Mesendoderm (in vitro differentiated cells): ENCODE results near the gene NEURL4.
A peak's percentile ranks its signal among the peaks of the same experiment; 100 is the strongest.
"Not testable (repeated sequence)": the region's sequence is repeated elsewhere in the genome, so short reads cannot be mapped to it uniquely, and the experiment has no call there.

Experiments
- DNase-seq: peaks from one replicate; pipeline ENCODE4 v3.0.0; 2013
- H2AK5ac ChIP-seq: 2 replicates; pipeline ENCODE4 v1.6.1; 2013; ENCODE audit warnings: low read length, inconsistent platforms
- H2BK120ac ChIP-seq: 2 replicates; pipeline ENCODE4 v1.6.1; 2013; ENCODE audit warnings: low read depth, mild to moderate bottlenecking, low read length, moderate library complexity, mixed read lengths
- H2BK15ac ChIP-seq: replicated peaks from 2 replicates; pipeline ENCODE4 v1.6.1; 2013; ENCODE audit warnings: low read depth, mild to moderate bottlenecking, moderate library complexity
- H2BK5ac ChIP-seq: 2 replicates; pipeline ENCODE4 v1.6.1; 2013; ENCODE audit warnings: low read length, inconsistent platforms
- H3K18ac ChIP-seq: 2 replicates; pipeline ENCODE4 v1.6.1; 2013; ENCODE audit warnings: mild to moderate bottlenecking, low read length, mixed read lengths
- H3K23ac ChIP-seq: one replicate; pipeline ENCODE4 v1.6.1; 2013; ENCODE audit warnings: low read length
- H3K27ac ChIP-seq: 2 replicates; pipeline ENCODE4 v1.5.1; 2013; ENCODE audit warnings: low read depth, mild to moderate bottlenecking, inconsistent platforms, low read length, moderate library complexity
- H3K27me3 ChIP-seq: 2 replicates; pipeline ENCODE4 v1.6.1; 2013; ENCODE audit warnings: low read length, control low read depth, mild to moderate bottlenecking, inconsistent platforms; ENCODE audit not compliant: insufficient read depth, poor library complexity
- H3K36me3 ChIP-seq: 2 replicates; pipeline ENCODE4 v1.6.1; 2013; ENCODE audit warnings: low read length, inconsistent platforms; ENCODE audit not compliant: control insufficient read depth, insufficient read depth
- H3K4ac ChIP-seq: one replicate; pipeline ENCODE4 v1.6.1; 2013; ENCODE audit warnings: low read depth, mild to moderate bottlenecking, low read length, moderate library complexity
- H3K4me1 ChIP-seq: 2 replicates; pipeline ENCODE4 v1.6.1; 2013; ENCODE audit warnings: low read depth, low read length, inconsistent platforms; ENCODE audit not compliant: control insufficient read depth
- H3K4me2 ChIP-seq: 2 replicates; pipeline ENCODE4 v1.6.1; 2013; ENCODE audit warnings: low read length
- H3K4me3 ChIP-seq: 2 replicates; pipeline ENCODE4 v1.5.1; 2013; ENCODE audit warnings: mild to moderate bottlenecking, low read length
- H3K56ac ChIP-seq: one replicate; pipeline ENCODE4 v1.6.1; 2013; ENCODE audit warnings: low read length
- H3K79me1 ChIP-seq: 2 replicates; pipeline ENCODE4 v1.6.1; 2013; ENCODE audit warnings: low read length, inconsistent platforms
- H3K79me2 ChIP-seq: 2 replicates; pipeline ENCODE4 v1.6.1; 2013; ENCODE audit warnings: mild to moderate bottlenecking, low read length; ENCODE audit not compliant: control insufficient read depth, insufficient read depth
- H3K9ac ChIP-seq: 2 replicates; pipeline ENCODE4 v1.6.1; 2013; ENCODE audit warnings: low read length, inconsistent platforms
- H4K5ac ChIP-seq: one replicate; pipeline ENCODE4 v1.6.1; 2013; ENCODE audit warnings: low read length
- H4K8ac ChIP-seq: one replicate; pipeline ENCODE4 v1.6.1; 2013; ENCODE audit warnings: low read depth, mild to moderate bottlenecking, control low read depth, low read length, moderate library complexity
- WGBS: extraction: QIAGEN DNeasy Blood & Tissue Kit; methylation state at CpG from one replicate; pipeline ENCODE4 v1.1.7; 2013; ENCODE audit warnings: low lambda C conversion rate, missing lambda C conversion rate; ENCODE audit not compliant: insufficient coverage; ENCODE audit errors: extremely low coverage; 5-methylcytosine and 5-hydroxymethylcytosine counted together

The NEURL4 gene

GRCh38 chr17:7336240-7337175 lies 7.4 kb upstream of the NEURL4 start, which contains the start of gene ACAP1:
Gene ACAP1, plus strand, starts transcription at chr17:7336529. Its CDS starts 206 bp downstream, at chr17:7336735.
- peak within 1 kb of the TSS; percentile 51 for H3K9ac ChIP-seq
- peaks cover 5% of the 10 kb centered on the region for H3K4me1 ChIP-seq
- H3K79me1 ChIP-seq = no peaks in the 10 kb centered on the region
- H2BK120ac ChIP-seq = no peak within 1 kb of the TSS
- H2BK15ac ChIP-seq = no peak within 1 kb of the TSS
- no peaks in the 10 kb centered on the region for H3K79me2 ChIP-seq
- H2BK5ac ChIP-seq = peak within 1 kb of the TSS; percentile 43
- DNase-seq = peak; percentile 61
- no peak within 1 kb of the TSS for H4K8ac ChIP-seq
- H3K36me3 ChIP-seq = no peaks in the 10 kb centered on the region
- peak within 1 kb of the TSS; percentile 3 for H3K18ac ChIP-seq
- no CpG with 5 or more reads among the region's 17 CpGs for WGBS
- no peak within 1 kb of the TSS for H3K4ac ChIP-seq
- H3K4me3 ChIP-seq = no peak within 1 kb of the TSS
- no peaks in the 10 kb centered on the region for H3K27me3 ChIP-seq
- no peak within 1 kb of the TSS for H2AK5ac ChIP-seq
- H3K27ac ChIP-seq = peak within 1 kb of the TSS; percentile 38
- H3K56ac ChIP-seq = peak within 1 kb of the TSS; percentile 73
- H3K4me2 ChIP-seq = peak within 1 kb of the TSS; percentile 13
- no peak within 1 kb of the TSS for H3K23ac ChIP-seq
- H4K5ac ChIP-seq = no peak within 1 kb of the TSS

DNA sequence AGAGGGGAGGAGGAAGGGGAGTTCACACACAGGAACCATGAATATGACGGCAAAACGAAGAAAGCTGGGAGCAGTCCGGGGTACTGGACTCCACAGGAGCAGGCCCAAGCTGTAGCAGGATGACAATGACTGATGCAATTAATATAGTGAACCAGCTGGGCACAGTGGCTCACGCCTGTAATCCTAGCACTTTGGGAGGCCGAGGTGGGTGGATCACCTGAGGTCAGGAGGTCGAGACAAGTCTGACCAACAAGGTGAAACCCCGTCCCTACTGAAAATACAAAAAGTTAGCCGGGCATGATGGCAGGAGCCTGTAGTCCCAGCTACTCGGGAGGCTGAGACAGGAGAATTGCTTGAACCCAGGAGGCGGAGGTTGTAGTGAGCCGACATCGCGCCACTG lies 6.6 kb upstream of the NEURL4 start:
- not testable (repeated sequence) for H2BK5ac ChIP-seq, H2AK5ac ChIP-seq, H3K23ac ChIP-seq, DNase-seq, H3K27ac ChIP-seq, H3K79me1 ChIP-seq, H3K18ac ChIP-seq, H4K5ac ChIP-seq, H3K9ac ChIP-seq, H3K4ac ChIP-seq, H3K27me3 ChIP-seq, H3K36me3 ChIP-seq, H3K4me3 ChIP-seq, H3K4me1 ChIP-seq, H4K8ac ChIP-seq, H3K4me2 ChIP-seq, H2BK15ac ChIP-seq, H3K79me2 ChIP-seq, H2BK120ac ChIP-seq
- no CpG with 5 or more reads among the region's 13 CpGs for WGBS
- peak overlapping the region; percentile 7 for H3K56ac ChIP-seq

DNA sequence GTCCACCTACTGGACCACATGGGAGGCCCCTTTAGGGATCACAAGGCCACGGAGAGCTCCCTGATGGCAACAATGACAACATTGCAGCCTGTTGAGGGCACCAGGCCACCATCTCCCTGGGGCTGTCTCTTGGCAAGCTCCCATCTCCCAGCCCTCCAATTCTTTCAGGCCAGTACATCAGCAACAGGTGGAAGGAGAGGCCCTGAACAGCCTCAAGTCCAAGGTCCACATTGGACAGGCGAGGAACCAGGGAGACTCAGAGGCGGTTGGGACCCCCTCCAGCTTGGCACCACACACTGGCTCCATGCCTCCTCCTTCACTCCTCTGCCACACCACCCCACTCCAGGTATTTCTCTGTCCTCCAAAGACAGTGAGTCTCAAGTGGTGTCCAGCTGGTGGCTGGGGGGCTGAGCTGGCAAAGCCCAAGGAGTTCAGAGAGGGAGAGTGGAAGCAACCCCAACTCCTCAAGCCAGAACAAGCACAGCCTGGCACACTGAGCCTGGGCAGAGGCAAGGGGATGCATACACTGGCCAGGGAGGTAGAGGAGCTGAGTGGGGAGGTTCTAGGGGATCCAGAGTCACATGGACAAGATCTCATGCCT lies 5.9 kb upstream of the NEURL4 start:
- DNase-seq = no peak
- WGBS = no CpG with 5 or more reads among the region's 3 CpGs

DNA sequence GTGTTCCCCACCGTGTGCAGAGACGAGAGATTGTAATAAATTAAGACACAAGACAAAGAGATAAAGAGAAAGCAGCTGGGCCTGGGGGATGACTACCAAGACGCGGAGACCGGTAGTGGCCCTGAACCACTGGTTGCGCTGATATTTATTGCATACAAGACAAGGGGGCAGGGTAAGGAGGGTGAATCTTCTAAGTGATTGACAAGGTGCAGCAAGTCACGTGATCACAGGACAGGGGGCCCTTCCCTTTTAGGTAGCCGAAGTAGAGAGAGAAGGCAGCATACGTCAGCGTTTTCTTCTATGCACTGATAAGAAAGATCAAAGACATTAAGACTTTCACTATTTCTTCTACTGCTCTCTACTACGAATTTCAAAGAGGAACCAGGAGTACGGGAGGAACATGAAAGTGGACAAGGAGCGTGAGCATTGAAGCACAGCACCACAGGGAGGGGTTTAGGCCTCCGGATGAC lies 3.5 kb upstream of the NEURL4 start:
- no CpG with 5 or more reads among the region's 14 CpGs for WGBS
- not testable (repeated sequence) for H3K18ac ChIP-seq, H4K8ac ChIP-seq, H3K36me3 ChIP-seq, H2AK5ac ChIP-seq, H3K79me1 ChIP-seq, H3K27me3 ChIP-seq, H2BK120ac ChIP-seq, H4K5ac ChIP-seq, H2BK5ac ChIP-seq, H3K4me3 ChIP-seq, DNase-seq, H3K4me1 ChIP-seq, H3K23ac ChIP-seq, H3K4me2 ChIP-seq, H3K9ac ChIP-seq, H3K56ac ChIP-seq, H2BK15ac ChIP-seq, H3K4ac ChIP-seq, H3K27ac ChIP-seq
- H3K79me2 ChIP-seq = peaks cover 11% of the 10 kb centered on the region

More for the DNA sequence above, 5.9 kb upstream of the NEURL4 start:
- no peak overlapping the region for H3K18ac ChIP-seq
- no peak overlapping the region for H2BK120ac ChIP-seq
- H2BK15ac ChIP-seq = no peak overlapping the region
- no peaks in the 10 kb centered on the region for H3K27me3 ChIP-seq
- no peak overlapping the region for H3K4ac ChIP-seq
- H3K27ac ChIP-seq = no peak overlapping the region
- no peak overlapping the region for H2AK5ac ChIP-seq
- H3K4me2 ChIP-seq = no peak overlapping the region
- H3K36me3 ChIP-seq = no peaks in the 10 kb centered on the region
- no peak overlapping the region for H3K4me3 ChIP-seq
- no peaks in the 10 kb centered on the region for H3K79me2 ChIP-seq
- H4K8ac ChIP-seq = no peak overlapping the region
- H4K5ac ChIP-seq = no peak overlapping the region
- peaks cover 5% of the 10 kb centered on the region for H3K4me1 ChIP-seq
- no peak overlapping the region for H3K56ac ChIP-seq
- no peak overlapping the region for H3K9ac ChIP-seq
- H3K23ac ChIP-seq = no peak overlapping the region
- no peaks in the 10 kb centered on the region for H3K79me1 ChIP-seq
- H2BK5ac ChIP-seq = no peak overlapping the region

DNA sequence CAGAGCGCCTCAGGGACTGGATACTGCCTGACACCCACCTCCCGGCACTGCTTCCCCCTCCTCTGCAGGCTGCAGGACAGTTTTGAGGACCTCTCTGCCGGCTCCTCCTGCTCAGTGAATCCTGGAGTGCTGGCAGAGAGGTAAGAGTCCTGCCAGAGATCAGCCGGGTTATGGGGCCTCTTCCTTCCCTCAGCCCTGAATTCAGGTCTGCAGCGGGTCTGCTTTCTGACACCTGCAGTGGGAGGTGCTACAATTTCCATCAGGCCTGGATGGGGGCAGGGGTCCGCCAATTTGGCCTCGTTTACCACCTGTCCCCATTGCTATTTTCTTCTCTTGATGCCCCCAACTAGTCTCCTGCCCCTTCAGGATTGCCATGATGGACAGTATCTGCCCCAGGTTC lies 3.0 kb upstream of the NEURL4 start:
- Histone ChIP-seq H3K79me1 (peaks cover 11% of the 10 kb centered on the region), H2BK5ac (no peak overlapping the region), H2AK5ac (no peak overlapping the region), H3K18ac (no peak overlapping the region), H3K79me2 (peaks cover 13% of the 10 kb centered on the region), H3K27ac (no peak overlapping the region), H3K4me2 (no peak overlapping the region), H4K8ac (no peak overlapping the region), H4K5ac (no peak overlapping the region), H2BK120ac (no peak overlapping the region), H3K36me3 (no peaks in the 10 kb centered on the region), H3K9ac (no peak overlapping the region), H3K23ac (no peak overlapping the region), H3K56ac (no peak overlapping the region), H3K4me1 (peaks cover 5% of the 10 kb centered on the region), H2BK15ac (no peak overlapping the region), H3K4ac (no peak overlapping the region), H3K27me3 (no peaks in the 10 kb centered on the region), H3K4me3 (no peak overlapping the region)
- no peak for DNase-seq
- no CpG with 5 or more reads among the region's 7 CpGs for WGBS
